ENCODE data around the gene CDX2. TPM values are rescaled to one million over a fixed set of nuclear protein-coding genes. Genes with fewer than 3 reads are reported as not detected.

Gene CDX2
- total RNA-seq, 1 donor from 2014 or later, result not detected

DNA sequence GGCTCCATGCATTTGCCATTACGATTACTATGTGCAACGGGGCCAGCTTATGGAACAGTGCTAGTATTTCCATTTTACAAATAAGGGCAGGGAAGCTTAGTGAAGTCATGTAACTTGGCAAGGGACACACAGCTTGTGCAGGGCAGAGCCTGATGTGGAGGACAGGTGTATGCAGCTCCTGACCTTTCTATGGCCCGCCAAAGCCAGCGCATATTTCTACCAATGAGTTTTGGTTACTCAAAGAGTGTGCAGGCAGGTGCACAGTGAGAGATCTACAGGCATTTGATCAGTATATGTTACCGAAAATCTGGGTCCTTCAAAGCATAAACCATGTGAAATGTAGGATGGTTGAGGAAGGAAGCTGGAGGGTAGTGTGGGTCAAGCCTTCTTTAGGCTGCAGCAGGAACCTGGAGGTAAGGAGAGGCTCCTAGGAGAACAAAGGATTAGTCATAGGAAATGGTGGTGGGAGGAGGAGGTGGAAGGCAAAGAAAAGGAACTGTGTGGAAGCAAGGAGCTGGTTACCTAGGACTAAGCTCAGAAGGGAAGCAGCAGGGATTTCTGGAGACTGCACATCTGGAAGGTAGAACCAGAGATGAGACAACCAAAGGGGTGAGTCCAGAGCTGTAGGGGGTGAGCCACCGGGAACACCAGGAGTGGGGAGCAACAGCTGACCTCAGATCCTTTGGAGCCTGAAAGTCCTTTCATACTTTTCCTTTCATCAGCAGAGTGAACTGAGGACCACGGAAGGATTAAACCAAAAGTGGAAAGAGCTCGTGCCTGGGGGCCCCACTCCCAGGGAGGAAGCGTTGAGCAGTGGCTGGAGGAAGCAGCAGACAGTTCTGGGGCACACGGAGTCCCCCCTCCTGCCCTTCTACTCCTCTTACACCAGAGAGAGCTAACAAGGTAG, 53.6 kb downstream of the CDX2 start:
- DNase-seq, result no peak

DNA sequence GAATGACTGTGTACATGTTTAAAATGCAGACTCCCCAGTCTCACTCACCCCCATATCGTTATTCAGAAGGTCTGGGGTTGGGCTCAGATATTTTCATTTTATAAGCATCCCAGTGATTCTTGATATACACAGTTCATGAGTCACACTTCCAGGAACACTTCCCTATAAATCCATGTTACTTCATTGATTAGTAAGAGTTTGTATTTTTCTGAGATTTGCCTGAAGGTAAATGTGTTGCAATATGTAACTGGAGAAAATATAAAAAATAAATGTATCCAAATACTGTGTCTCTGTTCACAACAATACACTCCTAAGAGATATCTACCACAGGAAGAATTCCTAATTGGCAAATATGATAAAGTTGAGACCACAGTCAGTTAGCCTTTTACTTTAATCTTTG, 56.0 kb downstream of the CDX2 start:
- DNase-seq, result no peak

DNA sequence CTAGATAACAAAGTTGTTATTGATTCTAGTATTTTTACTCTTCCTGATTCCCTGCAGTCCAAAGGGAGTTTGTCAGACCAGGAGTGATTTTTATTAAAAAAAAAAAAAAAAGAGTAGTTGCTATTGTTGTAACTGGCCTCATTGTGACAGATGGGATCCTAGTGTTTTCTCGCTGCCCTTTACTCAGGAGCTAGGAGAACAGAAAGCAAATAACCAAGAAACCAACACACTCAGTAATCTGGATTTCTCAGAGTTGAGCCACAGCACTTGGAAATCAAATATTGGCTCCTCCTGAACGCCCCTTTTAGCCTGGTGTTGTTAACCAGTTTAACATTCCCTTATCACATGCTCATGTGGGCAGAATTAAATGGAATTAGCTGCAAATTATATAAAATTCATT, 57.6 kb downstream of the CDX2 start:
- DNase-seq, result no peak

Small RNA genes within 50 kb of the gene (small RNA-seq; reads per million reads assigned to genes)
- gene ATP5F1EP2 (ENCODE audit: low replicate concordance), result not detected
- gene RN7SL272P (ENCODE audit: low replicate concordance), result not detected

Other genes with a start within 250 kb of the CDX2 start
- gene GSX1, start 176.8 kb downstream of the CDX2 start, total RNA-seq, result not detected
- gene PDX1, start 49.3 kb downstream of the CDX2 start, total RNA-seq, result 0.10 TPM
- not detected for gene URAD, start 19.4 kb upstream of the CDX2 start, total RNA-seq
- gene FLT3, start 131.3 kb upstream of the CDX2 start, total RNA-seq, result 0.59 TPM
- 42.6 TPM for gene PAN3, start 169.2 kb upstream of the CDX2 start, total RNA-seq